Measurements from ENCODE around the gene NRG2. TPM values are rescaled to one million over a fixed set of nuclear protein-coding genes. Genes with fewer than 3 reads are reported as not detected.

The NRG2 gene
- total and polyA plus RNA-seq, 4 experiments from 2014 or later, result 0.11 to 0.17 (median 0.15) TPM; not detected in 1

GRCh38 chr5:139964994-139965565, 78.0 kb downstream of the NRG2 start:
- intact Hi-C loops (cut with micrococcal nuclease), result no loop called here
- H3K27ac Mint-ChIP-seq, result no peak overlapping the region
- peaks cover 0 to 1% (median 0%) of the 10 kb centered on the region in 8 donors for H3K9me3 Mint-ChIP-seq
- H3K36me3 Mint-ChIP-seq, result no peaks in the 10 kb centered on the region
- Histone ChIP-seq H3K27me3 (ENCODE audit: insufficient read depth, low read length) (no peaks in the 10 kb centered on the region), H3K9me3 (ENCODE audit: control insufficient read depth in 1 of 2, low read length in 2 of 2) (no peaks in the 10 kb centered on the region), H3K4me3 (ENCODE audit: low read length in 2 of 2) (no peak overlapping the region), H3K36me3 (ENCODE audit: insufficient read depth, low read length) (no peaks in the 10 kb centered on the region), H3K27ac (ENCODE audit: low read depth, low read length) (no peak overlapping the region), H3K4me1 (ENCODE audit: insufficient read depth, low read length) (no peaks in the 10 kb centered on the region)
- POLR2A ChIA-PET (ENCODE audit: partially characterized antibody), result no interaction called here
- H3K27me3 Mint-ChIP-seq, result peaks cover 4 to 14% of the 10 kb centered on the region in 2 donors
- CTCF ChIA-PET (ENCODE audit: partially characterized antibody), result interaction anchor here (0.6 kb wide), 1 partner anchor 168 kb away, joined by 3 read pairs; no protein-coding TSS in a partner anchor
- DNase-seq, result no peak
- no peak overlapping the region for H3K4me3 Mint-ChIP-seq
- no peaks in the 10 kb centered on the region for H3K4me1 Mint-ChIP-seq

GRCh38 chr5:139964266-139964993, 78.7 kb downstream of the NRG2 start:
- no peak overlapping the region for H3K4me3 ChIP-seq (ENCODE audit: low read length in 2 of 2)
- H3K27me3 ChIP-seq (ENCODE audit: insufficient read depth, low read length), result no peaks in the 10 kb centered on the region
- no peaks in the 10 kb centered on the region for H3K36me3 Mint-ChIP-seq
- H3K4me1 Mint-ChIP-seq, result no peaks in the 10 kb centered on the region
- no peaks in the 10 kb centered on the region for H3K9me3 ChIP-seq (ENCODE audit: control insufficient read depth in 1 of 2, low read length in 2 of 2)
- POLR2A ChIA-PET (ENCODE audit: partially characterized antibody), result no interaction called here
- H3K27ac ChIP-seq (ENCODE audit: low read depth, low read length), result no peak overlapping the region
- no peak for DNase-seq
- no peaks in the 10 kb centered on the region for H3K4me1 ChIP-seq (ENCODE audit: insufficient read depth, low read length)
- H3K9me3 Mint-ChIP-seq, result peaks cover 0 to 1% (median 0%) of the 10 kb centered on the region in 8 donors
- H3K27me3 Mint-ChIP-seq, result peaks cover 1 to 11% of the 10 kb centered on the region in 2 donors
- no peak overlapping the region for H3K4me3 Mint-ChIP-seq
- CTCF ChIA-PET (ENCODE audit: partially characterized antibody), result interaction anchor here (0.6 kb wide), 1 partner anchor 167 kb away, joined by 3 read pairs; no protein-coding TSS in a partner anchor
- H3K27ac Mint-ChIP-seq, result no peak overlapping the region
- intact Hi-C loops (cut with micrococcal nuclease), result no loop called here
- no peaks in the 10 kb centered on the region for H3K36me3 ChIP-seq (ENCODE audit: insufficient read depth, low read length)

- no peaks in the 10 kb centered on the region for H3K36me3 ChIP-seq (ENCODE audit: insufficient read depth, low read length)
- no peak overlapping the region for H3K27ac ChIP-seq (ENCODE audit: low read depth, low read length)
- Mint-ChIP-seq H3K9me3 (peaks cover 0 to 1% (median 0%) of the 10 kb centered on the region in 8 donors), H3K27ac (no peak overlapping the region), H3K36me3 (no peaks in the 10 kb centered on the region), H3K4me3 (no peak overlapping the region), H3K4me1 (no peaks in the 10 kb centered on the region), H3K27me3 (peaks cover 1 to 6% of the 10 kb centered on the region in 2 donors)
- DNase-seq, result no peak
- intact Hi-C loops (cut with micrococcal nuclease), result no loop called here
- no peaks in the 10 kb centered on the region for H3K4me1 ChIP-seq (ENCODE audit: insufficient read depth, low read length)
- H3K27me3 ChIP-seq (ENCODE audit: insufficient read depth, low read length), result no peaks in the 10 kb centered on the region
- no peaks in the 10 kb centered on the region for H3K9me3 ChIP-seq (ENCODE audit: control insufficient read depth in 1 of 2, low read length in 2 of 2)
- POLR2A ChIA-PET (ENCODE audit: partially characterized antibody), result no interaction called here
- H3K4me3 ChIP-seq (ENCODE audit: low read length in 2 of 2), result no peak overlapping the region
- CTCF ChIA-PET (ENCODE audit: partially characterized antibody), result interaction anchor here (1.1 kb wide), 1 partner anchor 8 kb away, joined by 4 read pairs; no protein-coding TSS in a partner anchor
Observed at GRCh38 chr5:139962445-139962844, 80.7 kb downstream of the NRG2 start.

- H3K27me3 Mint-ChIP-seq, result peaks cover 1 to 6% of the 10 kb centered on the region in 2 donors
- H3K27me3 ChIP-seq (ENCODE audit: insufficient read depth, low read length), result no peaks in the 10 kb centered on the region
- intact Hi-C loops (cut with micrococcal nuclease), result no loop called here
- POLR2A ChIA-PET (ENCODE audit: partially characterized antibody), result no interaction called here
- no peak overlapping the region for H3K27ac ChIP-seq (ENCODE audit: low read depth, low read length)
- no peaks in the 10 kb centered on the region for H3K9me3 ChIP-seq (ENCODE audit: control insufficient read depth in 1 of 2, low read length in 2 of 2)
- CTCF ChIA-PET (ENCODE audit: partially characterized antibody), result interaction anchor here (1.1 to 1.4 kb wide), 2 partner anchors 9 to 174 kb away, joined by 4 to 6 read pairs; no protein-coding TSS in a partner anchor
- peaks cover 0 to 1% (median 0%) of the 10 kb centered on the region in 8 donors for H3K9me3 Mint-ChIP-seq
- no peaks in the 10 kb centered on the region for H3K36me3 Mint-ChIP-seq
- H3K4me1 Mint-ChIP-seq, result no peaks in the 10 kb centered on the region
- peak overlapping the region in 1 of 7 donors; percentile 65 for H3K27ac Mint-ChIP-seq
- no peak overlapping the region for H3K4me3 Mint-ChIP-seq
- H3K4me3 ChIP-seq (ENCODE audit: low read length in 2 of 2), result no peak overlapping the region
- no peak for DNase-seq
- no peaks in the 10 kb centered on the region for H3K36me3 ChIP-seq (ENCODE audit: insufficient read depth, low read length)
- no peaks in the 10 kb centered on the region for H3K4me1 ChIP-seq (ENCODE audit: insufficient read depth, low read length)
Observed at GRCh38 chr5:139961435-139962157, 81.5 kb downstream of the NRG2 start.

GRCh38 chr5:139960723-139961383, 82.2 kb downstream of the NRG2 start:
- H3K27ac ChIP-seq (ENCODE audit: low read depth, low read length), result no peak overlapping the region
- Mint-ChIP-seq H3K27me3 (peaks cover 0 to 6% of the 10 kb centered on the region in 2 donors), H3K9me3 (no peaks in the 10 kb centered on the region), H3K36me3 (no peaks in the 10 kb centered on the region), H3K27ac (no peak overlapping the region), H3K4me3 (no peak overlapping the region), H3K4me1 (no peaks in the 10 kb centered on the region)
- no peaks in the 10 kb centered on the region for H3K36me3 ChIP-seq (ENCODE audit: insufficient read depth, low read length)
- ChIA-PET POLR2A (ENCODE audit: partially characterized antibody) (no interaction called here), CTCF (ENCODE audit: partially characterized antibody) (interaction anchor here (1.4 kb wide), 1 partner anchor 174 kb away, joined by 6 read pairs; no protein-coding TSS in a partner anchor)
- H3K4me1 ChIP-seq (ENCODE audit: insufficient read depth, low read length), result no peaks in the 10 kb centered on the region
- no peaks in the 10 kb centered on the region for H3K9me3 ChIP-seq (ENCODE audit: control insufficient read depth in 1 of 2, low read length in 2 of 2)
- DNase-seq, result no peak
- intact Hi-C loops (cut with micrococcal nuclease), result no loop called here
- no peaks in the 10 kb centered on the region for H3K27me3 ChIP-seq (ENCODE audit: insufficient read depth, low read length)
- no peak overlapping the region for H3K4me3 ChIP-seq (ENCODE audit: low read length in 2 of 2)

- Histone ChIP-seq H3K27me3 (ENCODE audit: insufficient read depth, low read length) (no peaks in the 10 kb centered on the region), H3K9me3 (ENCODE audit: control insufficient read depth in 1 of 2, low read length in 2 of 2) (no peaks in the 10 kb centered on the region), H3K27ac (ENCODE audit: low read depth, low read length) (no peak overlapping the region), H3K36me3 (ENCODE audit: insufficient read depth, low read length) (no peaks in the 10 kb centered on the region), H3K4me3 (ENCODE audit: low read length in 2 of 2) (no peak overlapping the region), H3K4me1 (ENCODE audit: insufficient read depth, low read length) (no peaks in the 10 kb centered on the region)
- DNase-seq, result no peak
- no peaks in the 10 kb centered on the region for H3K4me1 Mint-ChIP-seq
- intact Hi-C loops (cut with micrococcal nuclease), result no loop called here
- POLR2A ChIA-PET (ENCODE audit: partially characterized antibody), result no interaction called here
- H3K27me3 Mint-ChIP-seq, result peaks cover 3 to 15% of the 10 kb centered on the region in 2 donors
- no peaks in the 10 kb centered on the region for H3K9me3 Mint-ChIP-seq
- no peak overlapping the region for H3K4me3 Mint-ChIP-seq
- CTCF ChIA-PET (ENCODE audit: partially characterized antibody), result interaction anchor here (1.3 to 5.1 kb wide), 2 partner anchors 8 to 11 kb away, joined by 3 to 43 read pairs; no protein-coding TSS in a partner anchor
- no peaks in the 10 kb centered on the region for H3K36me3 Mint-ChIP-seq
- no peak overlapping the region for H3K27ac Mint-ChIP-seq
Observed at GRCh38 chr5:139958432-139959148, 84.5 kb downstream of the NRG2 start.
